NCI-H345 treated with DMSO at 0.1 percent for 48 hours (cell line): Measurements from ENCODE around the gene ESR2.

Experiments used
- DNase-seq: peaks from one replicate; lab custom pipeline; 2025; ENCODE audit not compliant: unreplicated experiment; lab: John Stamatoyannopoulos, UW

Gene ESR2

GRCh38 chr14:64272019-64272418 is 22.2 kb downstream of the ESR2 start:
- DNase-seq: no peak

GRCh38 chr14:64266239-64266638 is 27.9 kb downstream of the ESR2 start:
- DNase-seq: no peak

GRCh38 chr14:64265222-64265621 is 28.9 kb downstream of the ESR2 start:
- DNase-seq: no peak

GRCh38 chr14:64260418-64260817 is 33.8 kb downstream of the ESR2 start:
- no peak for DNase-seq

GRCh38 chr14:64255756-64256155 is 38.4 kb downstream of the ESR2 start:
- DNase-seq: no peak

GRCh38 chr14:64253672-64254071 is 40.5 kb downstream of the ESR2 start:
- no peak for DNase-seq

- DNase-seq: no peak
Measured at GRCh38 chr14:64249363-64249762, 44.8 kb downstream of the ESR2 start.

GRCh38 chr14:64248689-64249088 is 45.5 kb downstream of the ESR2 start:
- no peak for DNase-seq

- DNase-seq: no peak
Measured at GRCh38 chr14:64247195-64247594, 47.0 kb downstream of the ESR2 start.

GRCh38 chr14:64246688-64247087 is 47.5 kb downstream of the ESR2 start:
- no peak for DNase-seq

GRCh38 chr14:64245491-64245890 is 48.7 kb downstream of the ESR2 start:
- DNase-seq: no peak

- DNase-seq: no peak
Measured at GRCh38 chr14:64244279-64244678, 49.9 kb downstream of the ESR2 start.

- no peak for DNase-seq
Measured at GRCh38 chr14:64238631-64239030, 55.5 kb downstream of the ESR2 start.

GRCh38 chr14:64238049-64238448 is 56.1 kb downstream of the ESR2 start:
- no peak for DNase-seq

- no peak for DNase-seq
Measured at GRCh38 chr14:64235652-64236640, 58.2 kb downstream of the ESR2 start.

- DNase-seq: peak; percentile 61
Measured at GRCh38 chr14:64234877-64235651, 59.1 kb downstream of the ESR2 start.

GRCh38 chr14:64233531-64234190 is 60.5 kb downstream of the ESR2 start:
- DNase-seq: no peak

- DNase-seq: no peak
Measured at GRCh38 chr14:64232944-64233343, 61.2 kb downstream of the ESR2 start.

- no peak for DNase-seq
Measured at GRCh38 chr14:64232095-64232838, 61.9 kb downstream of the ESR2 start.

GRCh38 chr14:64229489-64229888 is 64.7 kb downstream of the ESR2 start:
- DNase-seq: no peak

- DNase-seq: no peak
Measured at GRCh38 chr14:64227856-64228255, 66.3 kb downstream of the ESR2 start.
